HepG2 (cell line): ENCODE data around the gene ITGB8. TPM values are rescaled to one million over a fixed set of nuclear protein-coding genes. Genes with fewer than 3 reads are reported as not detected.

Experiments
- ATAC-seq: fragments of 200-7000 bp; cut with Tn5 transposase; 3 replicates; pipeline ENCODE4 v1.9.1; 2020; ENCODE audit warnings: mild to moderate bottlenecking, moderate library complexity
- BruUV-seq: library from RNA; stranded (reverse); fragments of 400-500 nt; replicated peaks from 2 replicates; lab custom pipeline; 2021; lab: Mats Ljungman, UMichigan
- CTCF ChIA-PET: fragments of 300-600 bp; formaldehyde crosslinking; extraction: SDS; loops from one replicate; lab custom pipeline; 2021; ENCODE audit warnings: low total read pairs, inconsistent platforms, low intra/inter-chr PET ratio; lab: Yijun Ruan, JAX
- POLR2A ChIA-PET: fragments of 350-600 bp; sonication (Branson Sonifier 250); formaldehyde crosslinking; loops from one replicate; lab custom pipeline; 2020; ENCODE audit warnings: antibody characterized with exemption, inconsistent platforms; lab: Yijun Ruan, JAX
- DNase-seq: peaks from one replicate; pipeline ENCODE4 v3.0.0-alpha.2; 2015; ENCODE audit warnings: low spot score
- FAIRE-seq: peaks from 3 replicates; lab custom pipeline; 2011; peaks lifted over from hg19 to GRCh38; lab: Jason Lieb, UNC
- H2AFZ ChIP-seq: one replicate; pipeline ENCODE4 v1.6.1; 2011; ENCODE audit warnings: low read length, inconsistent platforms
- H3K27ac ChIP-seq: fragments of 300-600 bp; 3 replicates; pipeline ENCODE4 v1.8.0; 2011; ENCODE audit warnings: mixed run types, mild to moderate bottlenecking, mixed read lengths, low read length, inconsistent platforms; ENCODE audit not compliant: insufficient read depth; ENCODE audit errors: extremely low read length
- H3K27me3 ChIP-seq, 2 experiments: fragments of 200-600 bp in 1 of 2; 2 replicates in 1 of 2; 3 replicates in 1 of 2; pipeline versions ENCODE4 v1.6.0 to v1.8.0; 2011; ENCODE audit warnings: low read length in 2 of 2, mild to moderate bottlenecking in 2 of 2, moderate library complexity in 2 of 2, inconsistent platforms in 1 of 2; ENCODE audit not compliant: insufficient read depth in 2 of 2, control insufficient read depth in 1 of 2
- H3K36me3 ChIP-seq, 2 experiments: fragments of 200-600 bp in 1 of 2; replicated peaks in 1 of 2; 2 replicates in 1 of 2; 3 replicates in 1 of 2; pipeline versions ENCODE4 v1.5.1 to v1.8.0; 2011; ENCODE audit warnings: low read length in 2 of 2, inconsistent platforms in 1 of 2; ENCODE audit not compliant: insufficient read depth in 2 of 2, control insufficient read depth in 1 of 2
- H3K4me1 ChIP-seq: 2 replicates; pipeline ENCODE4 v1.5.1; 2012; ENCODE audit warnings: low read length, inconsistent platforms; ENCODE audit not compliant: insufficient read depth
- H3K4me2 ChIP-seq: 2 replicates; pipeline ENCODE4 v1.6.0; 2011; ENCODE audit warnings: low read depth, low read length, inconsistent platforms
- H3K4me3 ChIP-seq, 3 experiments: fragments of 200-600 bp in 1 of 3; sonication (generic), shearing (Covaris generic) in 1 of 3; replicated peaks in 1 of 3; 2 replicates each; pipeline ENCODE4 v1.5.1; 2011 to 2016; ENCODE audit warnings: low read length in 3 of 3, inconsistent platforms in 2 of 3, low read depth in 2 of 3, mild to moderate bottlenecking in 2 of 3, control low read depth in 1 of 3, mixed read lengths in 1 of 3; ENCODE audit not compliant: insufficient read depth in 1 of 3
- H3K79me2 ChIP-seq: one replicate; pipeline ENCODE4 v1.6.1; 2011; ENCODE audit warnings: low read length, inconsistent platforms; ENCODE audit not compliant: insufficient read depth
- H3K9ac ChIP-seq: 2 replicates; pipeline ENCODE4 v1.6.0; 2011; ENCODE audit warnings: mild to moderate bottlenecking, low read depth, low read length, inconsistent platforms; ENCODE audit not compliant: insufficient read depth
- H3K9me3 ChIP-seq: 2 replicates; pipeline ENCODE4 v1.5.1; 2012; ENCODE audit warnings: mild to moderate bottlenecking, low read length
- H4K20me1 ChIP-seq: 2 replicates; pipeline ENCODE4 v1.6.0; 2011; ENCODE audit warnings: inconsistent platforms, mild to moderate bottlenecking, low read length, moderate library complexity; ENCODE audit not compliant: insufficient read depth
- ARNTL ChIP-seq: sonication (generic); formaldehyde crosslinking; IDR thresholded peaks from 2 replicates; pipeline ENCODE4 v1.4.0; 2020; ENCODE audit warnings: mild to moderate bottlenecking, missing genetic modification reagents
- DBP ChIP-seq: sonication (generic); formaldehyde crosslinking; IDR thresholded peaks from 2 replicates; pipeline ENCODE4 v1.4.0; 2020; ENCODE audit warnings: missing genetic modification reagents; ENCODE audit errors: not compliant biosample characterization
- EED ChIP-seq: sonication (generic); formaldehyde crosslinking; IDR thresholded peaks from 2 replicates; pipeline ENCODE4 v1.5.0; 2020; ENCODE audit warnings: mild to moderate bottlenecking, missing genetic modification reagents
- GZF1 ChIP-seq: sonication (generic); formaldehyde crosslinking; IDR thresholded peaks from 2 replicates; pipeline ENCODE4 v1.5.1; 2020; ENCODE audit warnings: mild to moderate bottlenecking, missing genetic modification reagents
- KDM3A ChIP-seq: IDR thresholded peaks from 2 replicates; pipeline ENCODE4 v1.6.1; 2018; ENCODE audit warnings: low read depth, missing compliant biosample characterization
- MEF2D ChIP-seq: sonication (generic); formaldehyde crosslinking; IDR thresholded peaks from 2 replicates; pipeline ENCODE4 v1.5.1; 2020; ENCODE audit warnings: mild to moderate bottlenecking, missing genetic modification reagents
- MXD1 ChIP-seq: sonication (generic); formaldehyde crosslinking; IDR thresholded peaks from 2 replicates; pipeline ENCODE4 v1.4.0; 2020; ENCODE audit warnings: mild to moderate bottlenecking, missing genetic modification reagents
- SP1 ChIP-seq, 2 experiments: fragments of 450-650 bp in 1 of 2; sonication (generic) in 1 of 2; formaldehyde crosslinking in 1 of 2; IDR thresholded peaks; 2 replicates each; pipeline versions ENCODE4 v1.4.0 to v1.6.1; 2016 to 2020; ENCODE audit warnings: missing genetic modification reagents in 1 of 2
- ZBTB3 ChIP-seq: sonication (generic); formaldehyde crosslinking; IDR thresholded peaks from 2 replicates; pipeline ENCODE4 v1.4.0; 2020; ENCODE audit warnings: low read depth, mild to moderate bottlenecking, moderate library complexity, missing genetic modification reagents, borderline replicate concordance
- ZNF160 ChIP-seq: sonication (generic); formaldehyde crosslinking; IDR thresholded peaks from 2 replicates; pipeline ENCODE4 v1.8.0; 2022; ENCODE audit warnings: mild to moderate bottlenecking, inconsistent platforms, missing genetic modification reagents
- ZNF24 ChIP-seq: fragments of 450-650 bp; IDR thresholded peaks from 2 replicates; pipeline ENCODE4 v1.6.1; 2017; ENCODE audit warnings: antibody characterized with exemption, mild to moderate bottlenecking
- ZSCAN21 ChIP-seq: sonication (generic); formaldehyde crosslinking; IDR thresholded peaks from 2 replicates; pipeline ENCODE4 v1.8.0; 2022; ENCODE audit warnings: mild to moderate bottlenecking, missing genetic modification reagents, moderate library complexity, borderline replicate concordance
- WGBS: methylation state at CpG from one replicate; pipeline ENCODE4 v1.1.6; 2017; ENCODE audit warnings: low lambda C conversion rate; 5-methylcytosine and 5-hydroxymethylcytosine counted together
- in situ Hi-C: cut with HindIII; loops from 2 replicates; pipeline ENCODE4 v1.10.0; 2017; ENCODE audit warnings: low pct_unique_long_range_greater_than_20kb; ENCODE audit not compliant: extremely low pct_ligation_motif_present
- intact Hi-C: fragments of 100-400 bp; cut with micrococcal nuclease; formaldehyde crosslinking; loops from one replicate; pipeline ENCODE4 v1.10.0; 2022; ENCODE audit not compliant: unreplicated experiment
- polyA plus RNA-seq, 8 experiments: library from polyadenylated mRNA; depleted of rRNA in 3 of 8; stranded (reverse) in 7 of 8; unstranded in 1 of 8; fragments of >200 nt; fragmentation: Illumina TruSeq in 4 of 8; extraction: Trizol in 4 of 8; gene quantifications; 2 replicates each; pipeline versions ENCODE4 v1.2.1 to v1.2.3, GENCODE V29; 2011 to 2016; ENCODE audit warnings: low read depth in 4 of 8, missing spikeins in 1 of 8, mixed read lengths in 1 of 8; ENCODE audit not compliant: insufficient read depth in 1 of 8
- total RNA-seq, 5 experiments: library from RNA; depleted of rRNA; stranded (reverse); fragments of >200 nt; fragmentation: Illumina TruSeq; extraction: Trizol; gene quantifications; 2 replicates each; pipeline ENCODE4 v1.2.3, GENCODE V29; 2016; ENCODE audit warnings: low read depth in 1 of 5

ITGB8 gene
- total and polyA plus RNA-seq, 2 of the 13 experiments (the other 11 are each of a cell fraction or from before 2014, with no cell fraction given): 0.01 TPM; not detected in 1

GRCh38 chr7:20435305-20435704 lies 104.6 kb downstream of the ITGB8 start:
- POLR2A ChIA-PET: no interaction called here
- in situ Hi-C loops: no loop called here
- Histone ChIP-seq H4K20me1 (no peaks in the 10 kb centered on the region), H3K9me3 (no peaks in the 10 kb centered on the region), H3K4me3 (no peak overlapping the region), H3K79me2 (no peaks in the 10 kb centered on the region), H3K36me3 (no peaks in the 10 kb centered on the region), H2AFZ (no peak overlapping the region), H3K4me2 (no peak overlapping the region), H3K27ac (no peak overlapping the region), H3K4me1 (no peaks in the 10 kb centered on the region), H3K27me3 (no peaks in the 10 kb centered on the region), H3K9ac (no peak overlapping the region)
- DNase-seq (no peak), FAIRE-seq (no peak), ATAC-seq (no peak)
- 43% methylated on average over 3 of the region's 3 CpGs for WGBS
- BruUV-seq: no TSS peak
- CTCF ChIA-PET: no interaction called here
- TF ChIP-seq ZBTB3 (CRISPR knock-in tag): no peak
- TF ChIP-seq ZNF160 (CRISPR knock-in tag): no peak
- no peak for TF ChIP-seq KDM3A (CRISPR knock-in tag)
- TF ChIP-seq GZF1 (CRISPR knock-in tag): no peak
- TF ChIP-seq SP1 (IDR thresholded peaks at IDR 0.05): no peak
- TF ChIP-seq SP1 (CRISPR knock-in tag; IDR thresholded peaks at IDR 0.05): no peak
- TF ChIP-seq ZSCAN21 (CRISPR knock-in tag): no peak
- no peak for TF ChIP-seq MXD1 (CRISPR knock-in tag)
- TF ChIP-seq EED (CRISPR knock-in tag): no peak
- TF ChIP-seq ZNF24: no peak
- TF ChIP-seq MEF2D (CRISPR knock-in tag): no peak
- TF ChIP-seq ARNTL: no peak
- no peak for TF ChIP-seq DBP (CRISPR knock-in tag)
- intact Hi-C loops: no loop called here
